Measurements from ENCODE around the gene TRMT10C. TPM values are rescaled to one million over a fixed set of nuclear protein-coding genes. Genes with fewer than 3 reads are reported as not detected.

Gene TRMT10C
- total RNA-seq, 2 donors from 2014 or later = 29.7 to 43.5 TPM

Other genes starting within 250 kb of the TRMT10C start
- gene IMPG2, start 241.3 kb upstream of the TRMT10C start, total RNA-seq = under 1 TPM; 0.25 to 0.45 TPM
- 10 to 100 TPM; 17.3 to 17.9 TPM for gene SENP7, start 48.7 kb upstream of the TRMT10C start, total RNA-seq
- gene PCNP, start 12.3 kb downstream of the TRMT10C start, total RNA-seq = 100 to 1,000 TPM; 132 to 134 TPM
- gene ZBTB11, start 115.3 kb downstream of the TRMT10C start, total RNA-seq = 10 to 100 TPM; 27.7 to 35.8 TPM
- 100 to 1,000 TPM; 677 to 822 TPM for gene RPL24, start 124.8 kb downstream of the TRMT10C start, total RNA-seq
- gene CEP97, start 162.7 kb downstream of the TRMT10C start, total RNA-seq = 10 to 100 TPM; 16.4 to 25.6 TPM
- gene NXPE3, start 217.3 kb downstream of the TRMT10C start, total RNA-seq = 10 to 100 TPM; 14.9 to 20.6 TPM